Right atrium auricular region (tissue), 2 donors: Measurements from ENCODE around the gene PAX3. TPM values are rescaled to one million over a fixed set of nuclear protein-coding genes. Genes with fewer than 3 reads are reported as not detected.

Experiments
- DNase-seq: peaks from one replicate; pipeline ENCODE4 v3.0.0-alpha.2; 2019; ENCODE audit warnings: low spot score
- H3K27ac ChIP-seq, 2 donors: fragments of 200-600 bp; sonication (generic); 1 replicate in 1 of 2; 2 replicates in 1 of 2; pipeline ENCODE4 v1.5.1; 2016 to 2019
- H3K27me3 ChIP-seq, 2 donors: fragments of 200-600 bp; sonication (generic); one replicate each; pipeline versions ENCODE4 v1.5.1 to v1.6.0; 2017 to 2019
- H3K36me3 ChIP-seq: fragments of 200-600 bp; sonication (generic); one replicate; pipeline ENCODE4 v1.5.1; 2016
- H3K4me1 ChIP-seq, 2 donors: fragments of 200-600 bp; sonication (generic); one replicate each; pipeline versions ENCODE4 v1.5.1 to v1.6.0; 2017 to 2019
- H3K4me3 ChIP-seq, 2 donors: fragments of 200-600 bp; sonication (generic); 1 replicate in 1 of 2; 2 replicates in 1 of 2; pipeline ENCODE4 v1.5.1; 2017 to 2019; ENCODE audit warnings: mild to moderate bottlenecking in 1 of 2, moderate library complexity in 1 of 2
- H3K9me3 ChIP-seq, 2 donors: fragments of 200-600 bp; sonication (generic); one replicate each; pipeline ENCODE4 v1.5.1; 2019
- CTCF ChIP-seq, 2 donors: fragments of 200-600 bp; sonication (generic); IDR thresholded peaks; one replicate each; pipeline ENCODE4 v1.5.1; 2019; ENCODE audit warnings: antibody characterized with exemption in 2 of 2
- total RNA-seq, 2 donors: library from RNA; depleted of rRNA; stranded (reverse); fragments of >200 nt; gene quantifications; one replicate each; pipeline ENCODE4 v1.1.0, GENCODE V29; 2016

PAX3 gene
- total RNA-seq, 2 donors from 2014 or later, result 0.24 to 1.7 TPM

- DNase-seq, result no peak
- Histone ChIP-seq H3K4me3 (no peak overlapping the region), H3K9me3 (no peaks in the 10 kb centered on the region), H3K4me1 (peaks cover 0 to 18% of the 10 kb centered on the region in 2 donors), H3K36me3 (no peaks in the 10 kb centered on the region), H3K27me3 (peaks cover 25 to 37% of the 10 kb centered on the region in 2 donors), H3K27ac (no peak overlapping the region)
- no peak for TF ChIP-seq CTCF (IDR thresholded peaks at IDR 0.05)
Measured at GRCh38 chr2:222315443-222316121, 16.8 kb upstream of the PAX3 start.

- TF ChIP-seq CTCF (IDR thresholded peaks at IDR 0.05), result no peak
- Histone ChIP-seq H3K4me3 (no peak overlapping the region), H3K4me1 (peaks cover 0 to 17% of the 10 kb centered on the region in 2 donors), H3K9me3 (no peaks in the 10 kb centered on the region), H3K36me3 (no peaks in the 10 kb centered on the region), H3K27me3 (peaks cover 36 to 42% of the 10 kb centered on the region in 2 donors), H3K27ac (no peak overlapping the region)
- no peak for DNase-seq
Measured at GRCh38 chr2:222313816-222314215, 15.0 kb upstream of the PAX3 start.

- TF ChIP-seq CTCF (IDR thresholded peaks at IDR 0.05), result no peak
- DNase-seq, result no peak
- peaks cover 0 to 14% of the 10 kb centered on the region in 2 donors for H3K4me1 ChIP-seq
- no peaks in the 10 kb centered on the region for H3K9me3 ChIP-seq
- H3K36me3 ChIP-seq, result no peaks in the 10 kb centered on the region
- H3K4me3 ChIP-seq, result no peak overlapping the region
- H3K27ac ChIP-seq, result no peak overlapping the region
- peaks cover 46 to 49% of the 10 kb centered on the region in 2 donors for H3K27me3 ChIP-seq
Measured at GRCh38 chr2:222311978-222312738, 13.4 kb upstream of the PAX3 start.

- no peaks in the 10 kb centered on the region for H3K36me3 ChIP-seq
- H3K27ac ChIP-seq, result no peak overlapping the region
- no peak for DNase-seq
- H3K9me3 ChIP-seq, result no peaks in the 10 kb centered on the region
- TF ChIP-seq CTCF (IDR thresholded peaks at IDR 0.05), result no peak
- H3K4me3 ChIP-seq, result no peak overlapping the region
- peaks cover 50 to 53% of the 10 kb centered on the region in 2 donors for H3K27me3 ChIP-seq
- H3K4me1 ChIP-seq, result peaks cover 0 to 21% of the 10 kb centered on the region in 2 donors
Measured at GRCh38 chr2:222311319-222311977, 12.7 kb upstream of the PAX3 start.

- TF ChIP-seq CTCF (IDR thresholded peaks at IDR 0.05), result no peak
- DNase-seq, result no peak
- Histone ChIP-seq H3K27ac (no peak overlapping the region), H3K4me1 (peaks cover 0 to 27% of the 10 kb centered on the region in 2 donors), H3K9me3 (no peaks in the 10 kb centered on the region), H3K36me3 (no peaks in the 10 kb centered on the region), H3K4me3 (no peak overlapping the region), H3K27me3 (peaks cover 56 to 59% of the 10 kb centered on the region in 2 donors)
Measured at GRCh38 chr2:222310747-222311318, 12.0 kb upstream of the PAX3 start.
